ENCODE results near the gene HDAC7.
"Not testable (repeated sequence)": the region's sequence is repeated elsewhere in the genome, so short reads cannot be mapped to it uniquely, and the experiment has no call there.

The HDAC7 gene

GRCh38 chr12:47812797-47813510, 6.7 kb downstream of the HDAC7 start:
- peak; percentile 91 for DNase-seq (ENCODE audit: low read depth)

- no peak for DNase-seq (ENCODE audit: low read depth)
Observed at GRCh38 chr12:47811581-47812484, 7.9 kb downstream of the HDAC7 start.

- DNase-seq (ENCODE audit: low read depth) = no peak
Observed at GRCh38 chr12:47811072-47811396, 8.7 kb downstream of the HDAC7 start.

GRCh38 chr12:47809518-47809917, 10.2 kb downstream of the HDAC7 start:
- DNase-seq (ENCODE audit: low read depth) = not testable (repeated sequence)

- DNase-seq (ENCODE audit: low read depth) = peak; percentile 36
Observed at GRCh38 chr12:47808574-47809365, 10.9 kb downstream of the HDAC7 start.

GRCh38 chr12:47808050-47808449, 11.7 kb downstream of the HDAC7 start:
- peak; percentile 78 for DNase-seq (ENCODE audit: low read depth)

GRCh38 chr12:47807338-47807737, 12.4 kb downstream of the HDAC7 start:
- DNase-seq (ENCODE audit: low read depth) = no peak

GRCh38 chr12:47805417-47805816, 14.3 kb downstream of the HDAC7 start:
- DNase-seq (ENCODE audit: low read depth) = no peak

GRCh38 chr12:47804171-47804570, 15.5 kb downstream of the HDAC7 start:
- no peak for DNase-seq (ENCODE audit: low read depth)

- DNase-seq (ENCODE audit: low read depth) = no peak
Observed at GRCh38 chr12:47803191-47803875, 16.4 kb downstream of the HDAC7 start.

GRCh38 chr12:47802312-47802711, 17.4 kb downstream of the HDAC7 start:
- no peak for DNase-seq (ENCODE audit: low read depth)

- no peak for DNase-seq (ENCODE audit: low read depth)
Observed at GRCh38 chr12:47801904-47802246, 17.8 kb downstream of the HDAC7 start.

GRCh38 chr12:47801170-47801903, 18.4 kb downstream of the HDAC7 start:
- DNase-seq (ENCODE audit: low read depth) = no peak

GRCh38 chr12:47800582-47800981, 19.1 kb downstream of the HDAC7 start:
- no peak for DNase-seq (ENCODE audit: low read depth)

GRCh38 chr12:47799357-47799955, 20.2 kb downstream of the HDAC7 start:
- no peak for DNase-seq (ENCODE audit: low read depth)

- DNase-seq (ENCODE audit: low read depth) = no peak
Observed at GRCh38 chr12:47798382-47798948, 21.2 kb downstream of the HDAC7 start.

- DNase-seq (ENCODE audit: low read depth) = no peak
Observed at GRCh38 chr12:47797441-47797840, 22.3 kb downstream of the HDAC7 start.

- no peak for DNase-seq (ENCODE audit: low read depth)
Observed at GRCh38 chr12:47795814-47796411, 23.8 kb downstream of the HDAC7 start.

GRCh38 chr12:47795121-47795813, 24.4 kb downstream of the HDAC7 start:
- no peak for DNase-seq (ENCODE audit: low read depth)

- no peak for DNase-seq (ENCODE audit: low read depth)
Observed at GRCh38 chr12:47794679-47795078, 25.0 kb downstream of the HDAC7 start.
